Measurements from ENCODE around the gene BAG2. TPM values are rescaled to one million over a fixed set of nuclear protein-coding genes. Genes with fewer than 3 reads are reported as not detected.

The BAG2 gene
- total RNA-seq, 2 experiments from 2014 or later = 12.4 to 12.6 TPM

DNA sequence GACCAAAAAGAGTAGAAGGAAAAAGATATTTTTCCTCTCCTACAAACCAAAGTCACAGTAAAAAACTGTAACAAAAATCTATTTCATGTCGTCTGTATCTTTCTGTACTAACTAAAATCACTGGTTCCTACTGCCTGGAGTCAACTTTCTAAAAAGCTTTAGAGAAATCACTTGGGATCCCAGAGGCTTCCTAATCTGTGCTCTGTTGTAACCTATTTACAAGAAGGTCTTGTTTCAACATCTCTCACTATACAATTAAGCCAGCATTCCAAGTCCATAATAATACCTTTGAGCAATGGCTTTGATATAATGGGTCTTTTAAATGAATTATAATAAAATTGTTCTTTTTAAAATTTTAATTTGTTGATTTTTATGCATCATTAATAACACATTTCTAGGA lies 29.6 kb downstream of the BAG2 start:
- no peaks in the 10 kb centered on the region for H3K9me3 Mint-ChIP-seq
- no peaks in the 10 kb centered on the region for H3K27me3 Mint-ChIP-seq
- no peak overlapping the region for H3K4me3 Mint-ChIP-seq
- no peaks in the 10 kb centered on the region for H3K36me3 Mint-ChIP-seq
- H3K4me1 Mint-ChIP-seq = no peaks in the 10 kb centered on the region
- no peak overlapping the region for H3K27ac Mint-ChIP-seq
- no peak for DNase-seq

- Mint-ChIP-seq H3K36me3 (no peaks in the 10 kb centered on the region), H3K27ac (no peak overlapping the region), H3K9me3 (no peaks in the 10 kb centered on the region), H3K4me3 (no peak overlapping the region), H3K27me3 (no peaks in the 10 kb centered on the region), H3K4me1 (no peaks in the 10 kb centered on the region)
- no peak for DNase-seq
Observed at GRCh38 chr6:57205550-57206328, 33.6 kb downstream of the BAG2 start.

DNA sequence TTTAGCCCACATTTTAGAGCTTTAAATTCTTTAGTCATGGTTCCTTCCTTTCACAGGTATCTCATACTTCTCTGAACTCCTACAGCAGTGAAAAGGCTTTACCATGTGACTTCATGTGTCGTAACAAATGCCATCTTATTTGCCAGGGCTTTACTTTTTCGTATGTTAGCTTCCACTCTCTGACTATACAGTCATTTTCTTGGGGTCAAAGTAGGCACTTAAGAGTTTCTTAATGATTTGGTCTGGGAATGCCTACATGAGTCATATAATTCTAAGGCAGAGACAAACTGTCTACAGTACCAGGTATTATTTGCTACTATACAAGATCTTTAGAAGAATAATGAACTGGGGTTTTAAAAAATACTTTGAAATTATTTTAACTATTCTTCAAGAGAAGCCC lies 35.0 kb downstream of the BAG2 start:
- H3K9me3 Mint-ChIP-seq = no peaks in the 10 kb centered on the region
- no peak overlapping the region for H3K4me3 Mint-ChIP-seq
- no peaks in the 10 kb centered on the region for H3K36me3 Mint-ChIP-seq
- no peaks in the 10 kb centered on the region for H3K4me1 Mint-ChIP-seq
- DNase-seq = no peak
- no peaks in the 10 kb centered on the region for H3K27me3 Mint-ChIP-seq
- H3K27ac Mint-ChIP-seq = no peak overlapping the region

DNA sequence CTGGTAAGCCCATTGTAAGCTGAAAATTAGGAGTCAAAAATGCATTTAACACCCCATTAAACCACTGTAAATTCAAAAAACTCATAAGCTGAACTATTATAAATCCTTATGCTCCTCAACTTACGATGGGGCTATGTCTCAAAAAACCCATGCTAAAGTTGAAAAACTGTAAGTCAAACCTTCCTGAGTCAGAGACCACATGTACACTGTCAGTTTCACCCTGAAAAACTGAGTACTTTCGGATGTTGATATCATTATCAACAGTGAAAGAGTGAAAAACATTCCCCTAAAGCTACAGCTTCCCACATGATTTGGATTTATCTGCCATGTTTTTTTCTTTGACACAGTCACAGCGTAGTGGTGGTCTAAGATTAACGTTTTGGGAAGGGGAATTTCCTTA lies 35.7 kb downstream of the BAG2 start:
- H3K27ac Mint-ChIP-seq = no peak overlapping the region
- H3K4me3 Mint-ChIP-seq = no peak overlapping the region
- no peaks in the 10 kb centered on the region for H3K9me3 Mint-ChIP-seq
- H3K4me1 Mint-ChIP-seq = no peaks in the 10 kb centered on the region
- no peaks in the 10 kb centered on the region for H3K36me3 Mint-ChIP-seq
- H3K27me3 Mint-ChIP-seq = no peaks in the 10 kb centered on the region
- DNase-seq = no peak

GRCh38 chr6:57209030-57209429 lies 36.9 kb downstream of the BAG2 start:
- H3K27ac Mint-ChIP-seq = no peak overlapping the region
- no peaks in the 10 kb centered on the region for H3K36me3 Mint-ChIP-seq
- H3K4me1 Mint-ChIP-seq = peaks cover 1% of the 10 kb centered on the region
- H3K9me3 Mint-ChIP-seq = no peaks in the 10 kb centered on the region
- no peak overlapping the region for H3K4me3 Mint-ChIP-seq
- DNase-seq = no peak
- no peaks in the 10 kb centered on the region for H3K27me3 Mint-ChIP-seq

GRCh38 chr6:57210060-57210459 lies 37.9 kb downstream of the BAG2 start:
- H3K36me3 Mint-ChIP-seq = peaks cover 3% of the 10 kb centered on the region
- H3K4me1 Mint-ChIP-seq = peaks cover 8% of the 10 kb centered on the region
- peaks cover 2% of the 10 kb centered on the region for H3K9me3 Mint-ChIP-seq
- DNase-seq = no peak
- no peaks in the 10 kb centered on the region for H3K27me3 Mint-ChIP-seq
- no peak overlapping the region for H3K4me3 Mint-ChIP-seq
- no peak overlapping the region for H3K27ac Mint-ChIP-seq

DNA sequence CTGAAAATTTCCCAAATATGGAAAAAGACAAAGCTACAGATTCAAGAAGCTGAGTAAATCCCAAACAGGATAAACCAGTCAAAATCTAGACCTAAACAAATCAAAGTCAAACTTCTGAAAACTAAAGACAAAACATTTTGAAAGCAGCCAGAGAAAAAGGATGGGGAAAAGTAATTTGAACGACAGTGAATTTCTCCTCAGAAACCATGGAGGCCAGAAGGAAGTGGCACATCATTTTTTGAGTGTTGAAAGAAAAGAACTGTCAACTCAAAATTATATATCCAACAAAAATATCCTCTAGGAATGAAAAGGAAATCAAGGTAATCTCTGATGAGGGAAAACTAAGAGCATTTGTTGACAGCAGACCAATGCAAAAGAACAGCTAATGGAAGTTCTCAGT lies 43.1 kb downstream of the BAG2 start:
- H3K27me3 Mint-ChIP-seq = peaks cover 25% of the 10 kb centered on the region
- H3K9me3 Mint-ChIP-seq = peaks cover 6% of the 10 kb centered on the region
- H3K4me3 Mint-ChIP-seq = no peak overlapping the region
- no peak for DNase-seq
- H3K27ac Mint-ChIP-seq = no peak overlapping the region
- peaks cover 12% of the 10 kb centered on the region for H3K4me1 Mint-ChIP-seq
- peaks cover 11% of the 10 kb centered on the region for H3K36me3 Mint-ChIP-seq

GRCh38 chr6:57216235-57217101 lies 44.3 kb downstream of the BAG2 start:
- peaks cover 6% of the 10 kb centered on the region for H3K9me3 Mint-ChIP-seq
- H3K4me1 Mint-ChIP-seq = peaks cover 16% of the 10 kb centered on the region
- DNase-seq = no peak
- no peak overlapping the region for H3K27ac Mint-ChIP-seq
- H3K4me3 Mint-ChIP-seq = no peak overlapping the region
- H3K27me3 Mint-ChIP-seq = peaks cover 34% of the 10 kb centered on the region
- H3K36me3 Mint-ChIP-seq = peaks cover 11% of the 10 kb centered on the region

GRCh38 chr6:57217270-57217669 lies 45.1 kb downstream of the BAG2 start:
- peaks cover 11% of the 10 kb centered on the region for H3K36me3 Mint-ChIP-seq
- no peak for DNase-seq
- no peak overlapping the region for H3K4me3 Mint-ChIP-seq
- peaks cover 6% of the 10 kb centered on the region for H3K9me3 Mint-ChIP-seq
- H3K27ac Mint-ChIP-seq = no peak overlapping the region
- peaks cover 37% of the 10 kb centered on the region for H3K27me3 Mint-ChIP-seq
- peaks cover 16% of the 10 kb centered on the region for H3K4me1 Mint-ChIP-seq

DNA sequence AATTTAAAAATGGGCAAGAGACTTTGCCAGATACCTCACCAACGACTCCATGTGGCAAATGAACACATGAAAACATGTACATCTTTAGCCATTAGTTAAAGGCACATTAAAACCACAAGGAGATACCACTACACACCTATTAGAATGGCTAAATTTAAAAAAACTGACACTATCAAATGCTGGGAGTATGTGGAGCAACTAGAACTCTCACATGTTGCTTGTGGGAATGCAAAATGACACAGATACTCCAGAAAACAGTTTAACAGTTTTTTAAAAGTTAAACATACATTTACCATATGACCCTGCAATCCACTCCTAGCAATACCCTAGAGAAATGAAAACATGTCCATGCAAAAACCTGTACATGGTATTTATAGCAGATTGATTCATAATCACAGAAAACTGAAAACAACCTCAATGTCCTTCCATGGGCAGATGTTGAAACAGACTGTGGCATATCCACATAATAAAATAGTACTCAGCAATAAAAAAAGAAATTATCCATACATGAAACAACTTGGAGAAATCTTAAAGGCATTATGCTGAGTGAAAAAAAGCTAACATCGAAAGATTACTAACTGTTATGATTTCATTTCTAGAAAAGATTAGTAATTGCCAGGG lies 48.1 kb downstream of the BAG2 start:
- Mint-ChIP-seq H3K4me1 (peaks cover 16% of the 10 kb centered on the region), H3K36me3 (peaks cover 7% of the 10 kb centered on the region), H3K27me3 (peaks cover 59% of the 10 kb centered on the region), H3K27ac (no peak overlapping the region), H3K9me3 (peaks cover 3% of the 10 kb centered on the region), H3K4me3 (no peak overlapping the region)
- DNase-seq = no peak

GRCh38 chr6:57221191-57221935 lies 49.2 kb downstream of the BAG2 start:
- no peaks in the 10 kb centered on the region for H3K9me3 Mint-ChIP-seq
- peaks cover 2% of the 10 kb centered on the region for H3K36me3 Mint-ChIP-seq
- H3K4me1 Mint-ChIP-seq = peaks cover 16% of the 10 kb centered on the region
- H3K27me3 Mint-ChIP-seq = peaks cover 59% of the 10 kb centered on the region
- H3K4me3 Mint-ChIP-seq = peak overlapping the region; percentile 89
- peak; percentile 53 for DNase-seq
- H3K27ac Mint-ChIP-seq = no peak overlapping the region

- Mint-ChIP-seq H3K9me3 (no peaks in the 10 kb centered on the region), H3K4me1 (peaks cover 14% of the 10 kb centered on the region), H3K27ac (peak within 1 kb of the TSS; percentile 87), H3K36me3 (no peaks in the 10 kb centered on the region), H3K27me3 (peaks cover 56% of the 10 kb centered on the region), H3K4me3 (peak within 1 kb of the TSS; percentile 99)
- peak; percentile 87 for DNase-seq
Observed at GRCh38 chr6:57221936-57222742, 50.0 kb downstream of the BAG2 start, which contains the start of gene RAB23. Gene RAB23, minus strand, starts transcription at chr6:57222307. Its CDS starts 11,927 bp downstream, at chr6:57210380.

DNA sequence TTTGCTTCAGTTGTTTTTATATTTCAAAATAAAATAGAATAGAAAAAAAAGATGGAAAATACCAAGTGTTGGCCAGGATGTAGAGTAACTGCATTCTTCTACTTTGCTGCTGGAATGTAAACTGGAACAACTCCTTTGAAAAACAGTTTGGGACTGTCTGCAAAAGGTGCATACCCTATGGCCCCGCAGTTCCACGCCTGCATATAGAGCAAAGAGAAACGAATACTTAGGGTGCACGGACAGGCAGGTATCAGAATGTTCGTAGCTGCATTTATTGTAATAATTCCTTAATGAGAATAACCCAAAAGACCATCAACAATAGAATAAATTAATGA lies 50.6 kb downstream of the BAG2 start:
- Mint-ChIP-seq H3K4me3 (peak overlapping the region; percentile 99), H3K27ac (no peak overlapping the region), H3K9me3 (no peaks in the 10 kb centered on the region), H3K36me3 (no peaks in the 10 kb centered on the region), H3K4me1 (peaks cover 14% of the 10 kb centered on the region), H3K27me3 (peaks cover 52% of the 10 kb centered on the region)
- no peak for DNase-seq
